ENCODE data around the gene ARX.

The ARX gene

DNA sequence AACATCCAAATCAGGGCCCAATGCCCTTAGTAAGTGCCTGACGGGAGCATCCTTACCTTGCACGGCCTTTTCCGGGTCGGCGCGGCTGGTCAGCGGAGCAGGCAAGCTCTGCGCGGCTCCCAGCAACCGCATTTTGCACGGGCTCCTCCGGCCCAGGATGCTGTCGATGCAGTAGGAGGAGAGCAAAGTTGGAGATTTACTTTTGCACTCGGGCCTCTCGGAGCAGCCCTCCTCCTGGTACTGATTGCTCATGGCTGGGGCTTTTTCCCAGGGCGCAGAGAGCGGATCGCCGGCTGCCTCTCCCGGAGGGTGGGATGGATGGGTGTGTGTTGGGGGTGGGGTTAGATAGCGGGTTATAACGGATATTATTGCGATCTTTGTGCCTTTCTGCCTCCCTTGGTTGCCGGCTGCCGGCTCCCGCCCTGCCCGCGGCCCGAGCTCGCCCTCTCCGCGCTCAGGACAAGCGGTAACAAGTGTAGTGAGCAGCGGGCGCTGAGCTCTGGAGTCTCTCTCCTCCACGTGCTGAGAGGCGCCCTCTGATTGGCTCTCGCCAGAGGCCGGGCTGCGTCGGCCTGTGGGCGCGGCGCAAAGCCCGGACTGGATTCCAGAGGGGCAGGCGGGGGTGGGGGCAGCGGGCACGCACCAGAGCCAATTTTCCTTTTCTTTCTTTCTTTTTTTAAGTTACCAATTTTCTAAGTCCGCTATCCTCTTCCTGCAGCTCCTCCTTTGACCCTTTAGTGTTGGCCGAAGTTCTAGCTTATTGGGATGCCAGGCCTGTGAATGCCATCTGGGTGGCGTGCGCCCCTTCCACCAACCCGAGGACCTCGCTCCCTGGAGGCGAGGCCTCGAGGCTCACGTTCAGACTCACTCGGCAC lies at the start of gene ARX:
Gene ARX, minus strand, starts transcription at position 480 of the 875 bp plus-strand sequence. Its CDS starts 228 bp downstream, at position 252.
- DNase-seq = peak; percentile 74

DNA sequence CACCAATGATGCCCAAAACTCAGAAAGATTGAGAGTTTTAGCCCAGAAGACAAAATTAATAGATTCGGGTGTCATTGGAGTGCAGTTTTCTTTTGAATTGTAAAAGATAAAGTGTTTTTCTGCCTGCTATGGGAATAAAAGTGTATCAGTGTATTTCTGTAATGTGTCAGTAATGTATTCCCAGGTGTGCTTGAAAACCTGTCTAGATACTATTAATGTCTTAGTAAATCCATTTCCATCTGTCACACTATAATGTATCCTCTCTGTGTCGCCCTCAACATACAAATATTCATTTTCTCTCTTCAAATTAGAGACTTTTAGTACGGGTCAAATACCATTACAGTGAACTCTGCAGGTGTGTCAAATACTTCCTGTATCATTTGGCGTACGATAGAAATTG lies 43.5 kb upstream of the ARX start:
- no peak for DNase-seq

DNA sequence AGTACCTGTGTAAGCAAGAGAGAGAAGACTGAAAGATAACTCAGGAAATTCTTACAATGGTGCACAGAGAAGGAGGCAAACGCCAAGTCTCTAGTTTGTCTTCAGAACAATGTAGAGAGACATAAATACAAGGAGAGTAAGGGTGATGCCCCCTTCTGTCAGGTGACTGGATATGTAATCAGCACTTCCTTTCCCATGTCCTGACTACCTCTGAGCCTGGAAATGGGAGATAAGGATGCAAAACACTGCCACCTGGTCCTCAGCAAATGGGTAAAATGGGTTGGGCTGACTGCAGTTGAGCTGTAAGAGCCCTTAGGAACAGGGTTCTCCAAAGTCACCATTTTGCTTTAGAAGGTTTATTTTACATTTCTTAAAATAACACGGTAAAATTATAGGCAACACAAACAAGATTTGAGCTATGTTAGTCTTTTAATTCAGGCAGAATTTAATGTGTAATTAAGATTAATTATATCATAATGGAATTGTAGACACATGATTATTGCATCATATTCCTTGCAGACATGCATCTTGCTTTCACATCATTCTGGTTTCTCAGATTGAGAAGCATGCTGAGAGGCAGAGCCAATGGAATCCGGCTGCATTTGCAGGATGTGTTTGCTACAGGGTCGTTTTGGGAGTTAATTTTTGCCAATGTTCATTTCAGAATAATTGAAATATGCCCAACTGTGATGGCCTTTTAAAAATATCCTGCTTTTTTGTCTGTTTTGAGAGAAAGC lies 37.2 kb upstream of the ARX start:
- DNase-seq = no peak

DNA sequence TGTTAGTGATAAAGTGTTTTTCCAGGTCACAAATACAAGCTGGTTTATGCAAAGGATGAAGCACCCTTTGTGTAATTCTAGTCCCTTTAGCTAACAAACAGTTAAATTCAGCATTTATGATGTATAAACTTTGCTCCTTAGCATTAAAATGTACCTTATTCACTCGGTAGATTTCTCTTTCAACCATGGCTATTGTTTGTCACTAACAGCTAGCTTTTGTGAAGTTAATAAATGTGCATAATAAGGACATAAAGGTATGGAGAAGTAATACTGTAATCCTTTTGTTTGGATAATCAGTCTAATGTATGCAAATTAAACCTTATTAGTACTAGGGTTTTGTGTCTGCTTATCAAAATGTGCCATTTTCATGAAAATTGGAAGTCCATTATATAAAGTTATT lies 34.2 kb upstream of the ARX start:
- DNase-seq = no peak

DNA sequence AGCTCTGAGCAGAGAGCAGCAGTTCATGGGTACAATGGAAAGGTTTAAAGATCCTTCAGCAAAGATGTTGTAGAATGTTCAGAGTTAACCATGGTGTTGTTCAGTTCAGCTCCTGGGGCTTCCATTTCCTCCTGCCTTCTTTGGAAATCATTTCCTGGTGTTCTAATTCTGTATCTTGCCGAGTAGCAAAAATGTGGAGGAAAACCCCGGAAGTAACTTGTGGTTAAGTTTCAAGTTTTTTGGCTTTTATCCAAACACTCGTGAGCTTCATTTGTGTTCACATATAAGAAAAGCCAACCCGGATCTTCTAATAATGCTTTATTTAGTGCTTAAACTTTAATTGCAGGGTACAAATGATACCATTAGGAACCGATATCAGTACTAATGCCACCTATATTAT lies 33.6 kb upstream of the ARX start:
- no peak for DNase-seq

DNA sequence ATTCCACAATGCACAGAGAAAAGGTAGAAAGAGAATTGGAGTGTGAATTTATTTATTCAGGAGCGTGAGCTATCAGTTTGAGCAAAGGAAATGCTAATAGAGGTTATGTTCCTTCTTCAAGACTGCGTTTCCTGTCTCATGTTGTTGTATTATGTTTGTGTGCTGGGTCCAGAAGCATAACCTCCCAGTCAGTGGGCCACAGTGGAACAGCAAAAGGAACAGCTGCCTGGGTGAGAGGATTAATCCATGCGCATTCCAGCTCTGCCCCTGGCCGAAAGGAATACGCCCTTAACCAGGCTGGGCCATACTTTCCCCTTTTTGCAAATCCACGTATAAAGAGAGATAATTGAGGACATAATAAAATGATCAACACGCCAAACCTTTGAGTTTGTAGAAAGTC lies 32.4 kb upstream of the ARX start:
- DNase-seq = no peak

DNA sequence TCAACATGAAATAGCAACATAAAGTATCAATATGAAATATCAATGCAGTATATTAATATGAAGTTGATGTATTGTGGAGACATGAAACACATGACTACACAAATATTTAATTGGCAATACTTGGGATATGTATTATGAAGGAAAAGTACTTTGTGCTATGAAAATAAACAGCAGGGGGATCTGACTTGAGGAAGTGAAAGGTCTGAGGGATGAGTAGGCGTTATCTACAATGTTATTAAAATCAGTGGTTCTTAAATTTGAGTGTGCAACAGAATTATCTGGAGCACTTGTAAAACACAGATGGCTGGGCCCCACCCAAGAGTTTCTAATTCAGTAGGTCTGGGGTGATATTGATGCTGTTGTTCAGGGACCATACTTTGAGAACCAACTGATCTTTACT lies 27.4 kb upstream of the ARX start:
- DNase-seq = no peak

DNA sequence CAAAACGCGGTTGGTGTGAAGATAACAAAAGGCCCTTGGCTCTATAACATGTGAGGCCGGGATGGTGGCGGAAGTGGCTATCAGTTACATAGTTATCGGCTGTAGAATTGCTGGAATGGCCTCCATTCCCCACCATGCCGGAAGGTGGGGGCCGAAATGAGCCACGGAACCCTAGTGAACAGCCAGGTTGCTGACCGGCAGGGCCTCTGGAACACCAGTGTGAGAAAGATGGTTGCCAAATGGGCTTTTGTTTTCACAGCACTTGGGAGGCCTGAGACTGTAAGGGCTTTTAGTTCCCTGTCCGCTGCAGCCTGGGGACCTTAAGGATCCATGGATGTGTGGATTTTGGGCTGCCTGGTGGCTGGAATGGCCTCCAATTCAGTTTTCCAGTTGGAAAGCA lies 23.3 kb upstream of the ARX start:
- DNase-seq = no peak

DNA sequence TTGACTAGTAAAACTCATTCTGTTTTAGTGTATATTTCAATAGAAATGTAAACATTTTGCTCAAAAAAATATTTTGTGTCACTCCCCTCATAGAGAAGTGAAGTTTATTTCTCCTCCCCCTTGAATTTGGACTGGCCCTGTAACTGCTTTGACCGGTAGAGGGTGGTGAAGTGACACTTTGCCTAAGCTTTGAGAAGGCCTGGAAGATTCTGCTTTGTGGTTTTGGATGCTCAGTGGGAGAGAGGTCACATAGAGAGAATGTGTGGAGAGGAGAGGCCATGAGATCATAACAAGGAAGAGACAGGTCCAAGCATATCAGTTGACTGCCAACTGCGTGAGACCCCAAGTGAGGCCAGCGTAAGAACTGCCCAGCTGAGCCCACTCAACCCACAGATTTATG lies 19.1 kb upstream of the ARX start:
- no peak for DNase-seq

DNA sequence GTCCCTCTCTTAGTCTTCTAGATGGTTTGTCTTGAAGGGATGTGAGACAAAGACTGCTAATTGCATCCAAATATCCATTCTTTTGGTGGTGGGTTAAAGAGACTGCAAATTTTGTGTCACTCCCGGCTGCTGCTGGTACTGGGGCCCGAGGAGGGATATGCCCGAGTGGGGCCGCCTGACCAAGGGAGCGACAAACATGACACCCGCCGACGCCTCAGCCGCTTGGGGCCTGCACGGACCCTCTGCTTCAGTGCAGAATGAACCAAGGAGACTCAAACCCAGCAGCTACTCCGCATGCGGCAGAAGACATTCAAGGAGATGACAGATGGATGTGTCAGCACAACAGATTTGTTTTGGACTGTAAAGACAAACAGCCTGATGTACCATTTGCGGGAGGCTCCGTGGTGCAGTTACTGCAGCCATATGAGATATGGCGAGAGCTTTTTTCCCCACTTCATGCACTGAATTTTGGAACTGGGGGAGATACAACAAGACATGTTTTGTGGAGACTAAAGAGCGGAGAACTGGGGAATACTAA lies 13.6 kb upstream of the ARX start:
- no peak for DNase-seq

DNA sequence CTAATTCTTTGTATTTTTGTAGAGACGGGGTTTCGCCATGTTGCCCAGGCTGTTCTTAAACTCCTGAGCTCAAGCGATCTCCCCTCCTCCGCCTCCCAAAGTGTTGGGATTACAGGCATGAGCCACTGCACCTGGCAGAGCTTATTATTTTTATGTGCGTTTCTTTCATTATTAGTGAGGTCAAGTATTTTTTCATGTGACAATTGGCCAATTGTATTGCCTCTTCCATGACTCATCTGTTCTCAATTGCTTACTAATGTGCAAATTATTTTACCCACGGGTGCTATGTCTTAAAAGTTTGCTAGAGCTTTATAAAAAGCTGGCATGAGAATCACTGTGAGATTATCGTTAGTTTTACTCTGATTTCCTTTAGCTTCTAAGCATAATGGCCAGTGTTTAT lies 13.0 kb upstream of the ARX start:
- no peak for DNase-seq

DNA sequence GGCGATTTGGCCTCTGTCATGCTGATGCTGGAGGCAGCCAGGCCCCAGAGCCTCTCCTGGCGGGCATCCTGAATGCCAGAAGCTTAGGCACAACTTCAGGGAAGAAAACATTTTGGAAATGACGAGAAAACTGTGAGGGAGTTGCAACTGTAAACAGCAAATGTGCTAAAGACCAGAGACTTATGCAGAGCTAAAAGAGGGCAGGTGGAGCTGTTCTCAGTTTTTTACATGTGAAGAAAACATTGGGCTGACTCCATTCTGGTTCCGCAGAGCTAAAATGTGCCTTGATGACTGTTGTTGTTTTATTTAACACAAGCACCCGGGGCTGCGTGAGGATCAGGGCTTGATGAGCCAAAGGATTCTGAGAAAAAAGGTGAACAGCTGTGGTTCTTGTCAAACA lies 10.8 kb upstream of the ARX start:
- DNase-seq = no peak

DNA sequence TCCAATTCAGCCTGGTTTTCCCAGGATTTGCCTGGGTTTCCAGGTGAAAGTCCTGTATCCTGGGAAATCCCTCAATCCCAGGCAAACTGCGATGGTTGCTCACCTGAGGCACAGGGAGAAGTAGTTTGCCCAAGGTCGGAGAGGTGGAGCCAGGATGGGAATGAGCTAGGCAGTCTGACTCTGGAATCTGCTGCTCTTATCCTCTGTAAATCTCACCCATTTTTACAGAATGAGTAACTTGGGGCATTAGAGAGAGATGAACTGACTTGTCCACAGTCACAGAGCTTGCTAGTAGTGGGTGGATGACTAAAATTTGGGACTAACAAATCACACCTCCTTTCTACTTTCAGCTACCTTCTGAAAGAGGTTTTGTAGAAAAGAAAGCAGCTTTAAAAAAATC lies 9.8 kb upstream of the ARX start:
- no peak for DNase-seq

DNA sequence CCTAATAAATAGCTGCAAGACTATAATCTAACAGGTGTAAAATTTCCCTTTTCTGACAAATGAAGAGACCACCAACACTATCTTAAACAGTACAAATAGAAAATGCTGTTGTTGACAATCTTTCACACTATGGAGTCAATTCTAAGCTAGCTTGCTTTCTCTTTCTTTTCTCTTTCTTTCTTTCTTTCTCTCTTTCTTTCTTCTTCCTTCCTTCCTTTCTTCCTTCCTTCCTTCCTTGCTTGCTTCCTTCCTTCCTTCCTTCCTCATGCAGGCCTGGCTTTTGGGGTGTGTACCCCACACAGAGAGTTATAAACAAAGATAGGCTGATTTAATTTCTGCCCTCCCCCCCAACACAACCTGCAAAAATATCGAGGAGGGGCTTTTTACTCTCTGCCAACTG lies 8.1 kb upstream of the ARX start:
- DNase-seq = no peak

DNA sequence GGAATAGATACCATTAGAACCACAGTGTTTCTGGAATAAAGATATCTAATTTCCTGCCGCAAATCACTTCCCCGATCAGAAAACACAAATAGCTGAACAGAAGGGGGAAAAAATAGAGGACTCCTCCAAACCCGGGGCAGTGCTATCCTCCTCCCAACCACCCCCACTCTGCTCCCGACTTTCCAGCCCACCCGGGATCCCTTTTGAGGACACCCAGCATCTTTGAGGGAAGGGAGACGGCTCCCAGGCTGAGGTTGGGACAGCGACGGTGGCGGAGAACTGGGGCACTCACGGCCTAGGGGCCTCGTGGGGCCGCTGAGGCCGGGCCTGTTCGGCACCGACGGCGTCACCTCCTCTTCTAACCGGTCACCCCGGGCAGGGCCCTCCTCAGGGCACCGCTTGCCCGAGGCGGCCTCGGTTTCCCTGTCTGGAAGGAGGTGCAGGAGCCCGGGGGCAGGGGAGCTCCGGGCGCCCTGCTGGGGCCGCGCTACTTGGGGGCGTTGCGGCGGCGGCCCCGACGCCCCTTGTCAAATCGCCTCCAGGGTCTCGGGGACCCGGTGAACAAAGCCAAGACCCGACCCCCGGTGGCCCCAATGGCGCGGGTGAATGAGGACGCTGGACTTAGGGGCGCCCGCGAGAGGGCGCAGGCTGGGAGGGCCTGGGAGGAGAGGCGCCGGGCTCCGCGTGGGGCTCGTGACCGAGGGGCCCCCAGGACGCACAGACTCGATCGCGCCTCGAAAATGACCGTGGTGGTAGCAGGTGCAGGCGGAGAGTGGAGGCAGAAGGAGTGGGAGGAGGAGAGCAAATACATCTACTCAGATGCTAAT lies 6.9 kb upstream of the ARX start:
- DNase-seq = no peak

DNA sequence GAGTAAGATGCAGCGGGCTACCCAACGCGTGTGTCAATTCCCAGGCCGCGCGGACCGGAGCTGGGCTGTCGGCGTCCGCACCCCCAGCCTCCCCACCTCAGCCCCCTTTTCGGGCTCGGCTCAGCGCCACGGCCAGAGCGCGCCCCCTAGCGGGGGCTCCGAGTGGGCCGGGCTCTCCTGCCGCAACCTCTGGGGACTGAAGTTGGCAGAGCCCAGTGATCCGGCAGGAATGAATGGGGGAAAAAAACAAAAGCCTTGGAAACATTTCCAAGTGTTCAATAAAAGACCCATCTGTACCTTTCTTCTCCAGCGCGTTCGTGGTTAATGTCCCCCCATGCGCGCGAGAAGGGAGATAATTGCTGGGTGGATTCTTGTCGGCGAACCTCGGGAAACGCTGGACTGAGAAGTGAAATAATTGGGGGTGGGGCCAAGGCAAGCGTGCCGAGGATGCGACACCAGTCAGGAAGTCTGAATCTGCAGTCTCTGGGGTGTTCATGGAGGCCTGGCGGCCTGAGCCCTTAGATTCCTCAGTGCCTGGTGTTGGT lies 5.2 kb upstream of the ARX start:
- no peak for DNase-seq

DNA sequence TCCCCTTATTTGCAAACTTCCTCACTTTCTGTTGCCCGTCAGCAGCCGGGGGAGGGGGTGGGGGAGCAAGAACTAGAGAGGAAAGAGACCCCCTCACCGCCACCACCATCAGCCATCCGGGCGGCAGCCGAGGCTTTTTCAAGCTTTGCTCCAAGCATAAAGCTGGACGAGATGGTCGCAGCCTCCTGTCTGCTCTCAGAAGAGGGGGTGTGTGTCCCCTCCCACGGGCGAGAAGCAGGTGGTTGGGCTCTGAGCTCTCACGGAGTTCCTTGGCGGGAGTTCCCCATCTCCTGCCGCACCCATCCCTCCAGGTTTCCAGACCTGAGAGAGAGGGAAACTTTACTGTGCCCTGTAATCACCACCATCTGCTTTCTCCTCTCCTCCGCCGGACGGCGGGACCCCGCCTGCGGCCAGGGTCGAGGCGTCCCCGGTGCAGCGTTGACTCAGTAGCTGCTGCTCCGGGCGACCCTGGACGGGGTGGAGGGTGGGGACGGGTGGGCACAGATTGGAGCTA lies 4.7 kb upstream of the ARX start:
- DNase-seq = no peak

DNA sequence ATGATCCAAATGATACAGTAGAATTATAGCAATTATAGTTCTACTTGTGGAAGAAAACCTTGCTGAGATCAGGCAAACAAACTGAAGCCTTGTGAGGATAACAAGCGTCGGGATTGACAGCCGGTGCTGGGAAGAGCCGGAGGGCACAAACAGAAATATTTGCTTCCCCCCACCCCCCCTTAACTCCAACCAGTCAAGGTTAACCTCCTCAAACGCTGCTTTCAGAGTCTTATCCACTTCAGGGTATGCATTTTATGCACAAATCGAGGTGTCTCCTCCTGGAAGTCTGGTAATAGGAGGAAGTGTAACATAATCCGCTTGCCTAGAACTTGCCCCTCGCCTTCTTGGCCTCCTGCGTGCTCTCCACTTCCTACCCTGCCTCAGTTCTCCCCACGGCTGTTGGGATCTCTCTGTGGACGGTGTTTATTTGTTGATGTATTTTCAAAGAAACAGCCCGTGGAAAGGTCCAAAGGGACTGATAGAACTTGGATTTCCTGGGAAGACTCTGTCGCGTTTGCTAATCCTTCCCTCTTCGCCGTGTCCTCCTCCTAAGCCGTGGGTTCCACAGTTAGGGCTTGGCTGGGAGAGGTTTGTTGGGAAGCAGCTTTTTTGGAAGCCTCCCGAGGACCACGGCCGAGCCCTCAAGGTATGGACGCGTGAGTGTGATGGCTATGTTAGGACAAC lies 4.1 kb upstream of the ARX start:
- DNase-seq = no peak

DNA sequence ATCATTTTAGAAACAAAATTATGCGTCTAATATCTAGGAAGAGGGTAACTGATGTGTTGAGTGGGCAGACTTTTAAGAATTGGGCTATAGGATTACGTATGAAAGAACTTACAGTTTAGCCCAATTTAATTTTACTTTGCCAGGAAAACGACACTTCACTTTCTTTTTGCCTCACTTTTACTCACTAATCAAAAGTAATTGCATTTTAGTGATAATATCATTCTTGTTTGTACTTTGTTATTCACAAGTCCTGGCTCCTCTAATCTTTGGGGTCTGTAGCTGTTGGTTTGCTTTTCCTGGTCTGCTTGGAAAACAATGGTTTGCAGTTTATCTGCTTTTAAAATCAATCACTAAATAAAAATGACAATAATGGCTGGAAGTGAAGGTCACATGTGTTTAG lies 2.9 kb upstream of the ARX start:
- DNase-seq = no peak

DNA sequence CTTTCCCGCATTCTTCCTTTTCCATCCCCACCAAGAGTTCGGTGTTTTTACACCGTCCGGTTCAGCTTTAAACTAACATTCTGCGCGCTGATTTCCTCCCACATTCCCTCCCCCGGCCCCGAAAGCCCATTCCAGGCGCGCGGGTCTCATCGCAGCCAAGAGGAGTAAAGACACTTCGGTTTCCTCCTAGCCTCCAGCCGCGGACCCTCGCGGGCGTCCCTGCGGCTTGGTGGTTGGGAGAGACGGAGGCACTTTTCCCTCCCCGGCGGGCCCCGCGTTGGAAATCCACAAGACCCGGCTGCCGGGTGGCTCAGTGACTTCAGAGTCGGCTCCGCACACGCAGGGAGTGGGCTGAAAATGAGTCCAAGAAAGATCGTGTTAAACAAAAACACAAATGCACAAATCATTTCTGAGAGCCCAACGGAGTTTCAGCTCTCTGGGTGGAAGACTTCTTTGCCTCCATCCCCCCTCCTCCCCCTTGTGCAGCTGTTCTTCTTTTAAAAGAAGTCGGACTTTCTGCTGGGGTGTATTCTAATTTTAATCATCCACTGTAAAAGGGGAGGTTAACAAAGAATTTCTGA lies 2.0 kb upstream of the ARX start:
- DNase-seq = no peak

DNA sequence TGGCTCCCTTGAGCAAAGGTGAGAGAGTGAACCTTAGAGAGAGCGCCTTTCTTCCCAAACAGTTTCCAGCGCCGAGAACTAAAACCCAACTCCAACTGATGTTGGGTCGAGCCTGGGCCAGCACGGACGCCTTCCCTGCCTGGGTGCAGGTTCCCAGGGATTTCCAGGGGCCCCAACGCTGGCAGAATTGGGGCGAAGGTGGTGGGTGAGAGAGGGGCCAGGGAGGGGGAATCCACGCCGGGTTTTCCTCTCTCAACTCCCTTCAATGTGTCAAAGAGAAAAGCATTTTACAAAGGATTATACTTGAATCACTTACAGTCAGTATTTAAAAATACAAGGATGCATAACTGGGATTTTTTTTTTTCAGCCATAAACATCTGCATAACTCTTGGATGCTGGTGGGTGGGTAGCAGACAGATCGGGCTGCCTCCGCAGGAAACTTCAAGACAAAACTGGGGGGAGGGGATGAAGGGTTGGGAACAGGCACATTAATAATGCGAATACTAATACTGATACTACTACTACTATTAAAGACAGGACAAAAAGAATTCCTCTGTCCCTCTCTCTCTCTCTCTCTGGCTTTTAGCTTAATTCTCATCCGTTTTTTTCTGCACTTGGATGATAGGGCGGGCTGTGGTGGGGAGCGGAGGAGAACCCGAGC lies 1.3 kb upstream of the ARX start:
- DNase-seq = no peak
